HL-60 (cell line): ENCODE data around the gene ZC3H7A.

ENCODE experiments used
- CTCF ChIP-seq: IDR thresholded peaks from one replicate; pipeline ENCODE4 v1.5.1; 2011; ENCODE audit warnings: low read length, control low read depth, inconsistent platforms; ENCODE audit not compliant: insufficient read depth
- POLR2AphosphoS5 ChIP-seq: IDR thresholded peaks from 2 replicates; pipeline ENCODE4 v1.6.1; 2012; ENCODE audit warnings: low read depth
- REST ChIP-seq: IDR thresholded peaks from 2 replicates; pipeline ENCODE4 v1.6.1; 2012; ENCODE audit warnings: low read depth; ENCODE audit not compliant: insufficient replicate concordance

- TF ChIP-seq CTCF (no peak), POLR2AphosphoS5 (no peak), REST (no peak)
Observed at GRCh38 chr16:11734653-11735043, 62.4 kb downstream of the ZC3H7A start.
